HG03442 (cell line): ENCODE results near the gene ATP9B.
"Not testable (repeated sequence)": the region's sequence is repeated elsewhere in the genome, so short reads cannot be mapped to it uniquely, and the experiment has no call there.

ENCODE experiments used
- ATAC-seq: cut with Tn5 transposase; IDR thresholded peaks from one replicate; pipeline ENCODE4 v1.9.1; 2021; ENCODE audit warnings: mild to moderate bottlenecking, moderate library complexity; ENCODE audit not compliant: unreplicated experiment

ATP9B gene

DNA sequence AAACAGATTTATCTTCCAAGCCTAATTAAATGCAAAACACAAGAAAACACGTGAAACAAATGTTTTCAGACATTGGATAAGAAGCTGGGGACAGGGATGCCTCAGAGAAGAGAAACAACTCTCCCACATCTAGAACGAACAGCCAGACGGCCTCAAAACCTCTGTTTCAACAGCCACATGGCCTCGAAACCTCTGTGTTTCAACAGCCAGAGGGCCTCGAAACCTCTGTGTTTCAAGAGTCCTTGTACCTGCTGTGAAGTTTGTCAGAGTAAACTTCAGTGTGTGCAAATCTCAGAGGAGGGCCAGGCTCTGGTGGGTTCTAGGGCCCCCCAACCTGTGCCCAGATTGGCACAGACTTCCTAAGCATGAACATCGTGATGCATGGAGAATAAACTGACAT lies 283.2 kb downstream of the ATP9B start:
- no peak for ATAC-seq

DNA sequence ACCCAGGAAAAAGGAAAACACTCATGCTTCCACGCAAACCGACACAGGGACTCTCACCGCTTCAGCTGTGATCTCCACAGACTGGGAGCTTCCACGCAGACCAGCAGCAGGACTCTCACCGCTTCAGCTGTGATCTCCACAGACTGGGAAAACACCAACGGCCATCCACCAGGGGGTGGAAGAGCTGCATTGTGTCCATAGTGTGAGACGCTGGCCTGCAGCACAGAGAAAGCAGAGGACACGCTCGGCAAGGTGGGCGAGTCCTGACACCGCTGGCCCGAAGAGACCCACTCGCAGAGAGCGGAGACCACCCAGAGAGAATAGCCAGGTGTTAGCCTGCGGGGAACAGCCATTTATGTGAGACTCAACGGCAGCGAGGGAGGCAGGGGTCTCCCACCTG lies 284.1 kb downstream of the ATP9B start:
- no peak for ATAC-seq

DNA sequence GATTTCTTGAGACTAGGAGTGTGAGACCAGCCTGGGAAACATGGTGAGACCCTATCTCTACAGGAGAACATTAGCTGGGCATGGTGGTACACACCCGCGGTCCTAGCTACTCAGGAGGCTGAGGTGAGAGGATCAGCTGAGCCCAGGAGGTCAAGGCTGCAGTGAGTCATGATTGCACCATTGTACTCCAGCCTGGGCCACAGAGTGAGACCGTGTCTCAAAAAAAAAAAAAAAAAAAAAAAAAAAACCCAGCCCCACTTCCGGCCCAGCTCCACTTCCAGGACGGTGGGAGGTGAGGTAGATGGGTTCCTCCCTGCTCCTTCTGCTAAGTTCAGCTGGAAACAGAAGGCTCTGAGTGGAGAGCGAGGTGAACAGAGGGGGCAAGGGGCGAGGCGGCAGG lies 285.2 kb downstream of the ATP9B start:
- ATAC-seq = no peak

DNA sequence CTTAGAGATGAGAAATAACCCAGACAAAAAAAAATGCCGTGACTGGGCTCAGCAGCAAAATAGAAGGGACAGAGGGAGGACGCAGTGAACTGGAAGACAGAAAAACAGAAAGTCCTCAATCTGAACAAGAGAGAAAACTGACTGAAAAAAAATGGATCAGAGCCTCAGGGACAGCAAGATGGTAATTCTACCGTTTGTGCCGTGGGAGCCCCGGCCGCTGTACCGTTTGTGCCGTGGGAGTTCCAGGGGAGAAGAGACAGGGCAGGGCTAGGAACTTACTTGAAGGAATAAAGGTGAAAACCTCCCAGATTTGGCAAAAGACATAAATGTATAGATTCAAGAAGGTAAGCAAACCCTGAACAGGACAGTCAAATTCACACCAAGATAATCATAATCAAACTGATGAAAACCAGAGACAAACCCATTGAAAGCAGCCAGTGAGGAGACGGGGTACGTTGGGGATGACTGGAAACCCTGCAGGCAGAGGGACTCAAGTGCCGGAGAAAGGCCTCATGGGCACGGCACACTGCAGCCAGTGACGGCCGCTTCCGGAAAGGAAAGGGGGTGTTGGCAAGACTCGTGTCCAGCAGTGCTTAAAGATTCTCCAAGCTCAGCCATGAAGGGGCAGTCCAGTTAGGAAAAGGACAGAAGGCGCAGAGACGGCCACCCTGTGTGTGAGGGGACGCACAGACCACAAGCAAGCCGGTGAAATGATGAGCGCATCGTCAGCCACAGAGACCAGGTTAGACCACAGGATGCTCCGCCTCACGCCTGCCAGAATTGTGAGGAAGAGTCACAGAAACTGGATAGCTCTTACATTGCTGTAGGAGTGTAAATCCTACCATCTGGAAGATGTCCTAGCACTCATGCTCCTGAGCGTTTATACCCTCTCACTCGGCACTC lies 286.5 kb downstream of the ATP9B start:
- ATAC-seq = peak; percentile 34

DNA sequence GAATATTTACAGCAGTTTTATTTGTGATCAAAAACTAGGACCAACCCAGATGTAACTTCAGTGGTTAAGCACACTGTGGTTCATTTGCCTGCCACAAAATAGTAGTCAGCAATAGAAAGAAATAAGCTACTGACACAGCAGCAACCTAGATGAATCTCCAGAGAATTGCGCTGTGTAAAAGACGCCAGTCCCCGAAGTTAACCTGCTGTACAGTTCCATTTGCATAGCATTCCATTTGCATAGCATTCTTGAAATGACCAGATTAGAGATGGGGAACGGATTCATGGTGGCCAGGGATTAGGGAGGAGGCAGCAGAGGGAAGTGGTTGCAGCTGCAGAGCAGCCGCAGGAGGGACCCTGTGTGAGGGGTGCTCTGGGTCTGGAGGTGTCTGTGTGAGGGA lies 287.2 kb downstream of the ATP9B start:
- peak; percentile 87 for ATAC-seq

DNA sequence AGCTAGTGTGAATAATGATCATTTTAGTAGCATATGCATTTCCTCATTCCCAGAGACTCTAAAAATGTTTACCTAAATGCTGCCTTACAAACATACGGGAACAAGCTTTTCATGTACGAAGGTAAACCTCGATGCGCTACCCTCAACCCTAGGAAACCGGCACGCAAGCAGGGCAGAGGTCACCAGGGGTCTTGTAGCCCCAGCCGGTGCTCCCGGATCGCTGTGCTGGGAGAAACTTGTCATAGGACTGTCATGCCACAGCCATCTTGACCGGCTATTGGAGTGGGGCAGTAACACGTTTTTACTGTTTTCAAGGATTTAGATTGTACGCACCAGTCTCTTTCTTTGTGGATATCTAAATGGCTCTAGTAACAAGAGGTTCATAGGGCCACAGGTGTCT lies 291.7 kb downstream of the ATP9B start:
- no peak for ATAC-seq

DNA sequence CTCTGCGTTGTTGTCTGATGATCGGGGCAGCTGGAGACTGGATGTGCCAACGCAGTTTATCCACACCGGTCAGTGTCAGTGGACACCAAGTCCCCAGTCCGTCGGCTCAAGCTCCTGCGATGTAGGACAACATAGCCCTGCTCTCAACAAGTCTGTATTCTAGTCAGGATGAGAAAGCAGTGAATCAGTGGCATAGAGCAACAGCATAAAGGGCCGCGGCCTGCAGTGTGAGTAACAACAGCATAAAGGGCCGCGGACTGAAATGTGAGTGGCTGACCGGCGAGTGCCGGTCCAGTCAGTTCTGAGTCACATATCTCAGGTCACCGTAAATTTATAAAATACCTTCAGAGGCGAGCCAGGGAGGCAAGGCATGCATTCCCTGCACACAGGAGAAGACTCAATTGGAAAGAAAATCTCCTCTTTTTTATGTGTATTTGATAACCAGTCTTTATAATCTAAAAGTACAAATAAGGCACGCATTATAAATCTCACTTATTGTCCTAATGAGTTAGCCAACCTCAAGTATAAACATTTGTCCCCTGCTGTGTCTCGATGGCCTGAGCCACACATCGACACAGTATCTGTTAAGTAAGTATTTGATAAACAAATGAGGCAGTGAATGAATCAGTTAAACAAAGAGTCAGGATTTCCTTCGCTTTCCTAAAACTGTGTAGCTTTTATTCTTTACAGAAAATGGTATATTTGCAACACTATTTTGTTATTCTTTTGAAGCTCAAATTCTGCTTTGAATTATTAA lies 292.8 kb downstream of the ATP9B start:
- no peak for ATAC-seq

DNA sequence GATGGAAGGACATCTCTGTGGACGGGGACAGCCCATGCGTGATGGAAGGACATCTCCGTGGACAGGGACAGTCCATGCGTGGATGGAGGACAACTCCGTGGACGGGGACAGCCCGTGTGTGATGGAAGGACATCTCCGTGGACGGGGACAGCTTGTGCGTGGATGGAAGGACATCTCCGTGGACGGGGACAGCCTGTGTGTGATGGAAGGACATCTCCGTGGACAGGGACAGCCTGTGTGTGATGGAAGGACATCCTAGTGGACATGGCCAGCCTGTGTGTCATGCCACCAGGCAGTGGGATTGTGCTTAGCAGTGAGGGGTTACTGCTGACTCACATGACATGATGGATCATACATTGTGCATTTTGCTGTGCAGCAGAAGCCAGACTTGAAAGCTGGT lies 296.5 kb downstream of the ATP9B start:
- ATAC-seq = no peak

DNA sequence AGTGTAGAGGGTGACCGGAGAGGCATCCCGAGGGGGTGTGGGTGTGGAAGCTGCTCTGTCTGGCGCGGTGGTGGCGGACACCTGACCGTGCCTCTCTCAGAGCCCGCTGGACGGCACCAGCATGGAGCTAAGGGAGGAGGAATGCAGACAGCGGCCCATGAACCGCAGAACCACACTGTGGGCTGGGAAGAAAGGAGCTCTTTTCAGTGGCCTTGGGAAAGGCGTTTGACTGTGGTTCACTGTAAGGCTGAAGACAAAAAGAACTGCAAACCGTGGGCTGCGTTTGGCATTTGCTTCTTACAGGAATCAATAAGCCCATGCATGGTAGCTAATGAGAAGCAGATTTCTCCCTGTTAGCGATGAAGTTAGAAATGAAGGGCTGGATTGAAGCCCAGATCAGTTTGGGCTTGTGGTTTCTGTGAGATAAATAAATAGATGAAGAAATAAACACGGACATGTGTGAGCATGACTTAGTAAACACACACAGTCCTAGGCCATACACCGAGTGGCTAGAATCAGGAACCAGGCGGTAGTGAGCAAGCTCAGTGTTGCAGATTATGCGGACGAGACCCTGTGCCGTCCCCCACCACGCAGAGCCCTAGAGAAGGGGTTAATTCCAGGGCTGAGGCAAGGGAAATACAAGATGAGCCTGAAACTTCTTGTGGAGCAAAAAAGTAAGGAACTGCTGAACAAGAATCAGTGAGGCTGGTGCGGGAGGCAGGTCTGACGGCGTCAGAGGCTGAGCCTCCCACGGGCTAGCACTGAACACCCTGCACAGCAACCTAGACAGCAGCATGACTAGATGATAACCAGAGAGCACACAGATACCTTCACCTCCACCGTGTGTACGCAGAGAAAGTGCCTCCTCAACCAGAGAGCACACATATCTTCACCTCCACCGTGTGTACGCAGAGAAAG lies 297.2 kb downstream of the ATP9B start:
- no peak for ATAC-seq

DNA sequence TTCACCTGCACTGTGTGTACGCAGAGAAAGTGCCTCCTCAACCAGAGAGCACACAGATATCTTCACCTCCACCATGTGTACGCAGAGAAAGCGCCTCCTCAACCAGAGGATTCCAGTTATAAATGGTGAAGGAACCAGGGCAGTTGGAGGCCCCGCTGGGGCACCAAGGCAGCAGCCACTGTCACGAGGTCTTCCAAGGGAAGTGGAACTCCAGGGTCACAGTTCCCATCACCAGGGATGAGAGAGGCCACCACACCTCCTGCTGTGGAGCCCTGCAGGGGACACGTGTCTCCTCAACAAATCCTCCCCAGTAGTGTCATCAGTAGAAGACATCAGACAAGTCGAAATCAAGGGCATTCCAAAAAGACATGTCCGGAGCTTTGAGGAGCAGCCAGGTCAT lies 298.3 kb downstream of the ATP9B start:
- no peak for ATAC-seq

DNA sequence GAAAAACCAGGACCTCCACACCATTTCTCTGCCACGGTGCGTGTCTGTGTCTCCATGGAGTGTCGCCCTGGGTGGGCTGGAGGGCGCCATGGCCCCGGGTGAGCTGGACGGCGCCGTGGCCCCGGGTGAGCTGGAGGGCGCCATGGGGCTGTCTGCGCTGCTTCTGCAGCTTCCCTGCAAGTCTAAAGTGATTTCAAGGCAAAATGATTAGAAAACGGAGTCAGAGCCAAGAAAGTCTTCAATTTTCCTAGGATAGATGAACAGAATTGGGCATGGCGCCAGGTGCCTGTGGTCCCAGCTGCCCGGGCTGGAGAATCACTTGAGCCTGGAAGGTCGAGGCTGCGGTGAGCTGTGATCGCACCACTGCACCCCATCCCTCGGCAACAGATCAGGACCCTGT lies 298.8 kb downstream of the ATP9B start:
- no peak for ATAC-seq

DNA sequence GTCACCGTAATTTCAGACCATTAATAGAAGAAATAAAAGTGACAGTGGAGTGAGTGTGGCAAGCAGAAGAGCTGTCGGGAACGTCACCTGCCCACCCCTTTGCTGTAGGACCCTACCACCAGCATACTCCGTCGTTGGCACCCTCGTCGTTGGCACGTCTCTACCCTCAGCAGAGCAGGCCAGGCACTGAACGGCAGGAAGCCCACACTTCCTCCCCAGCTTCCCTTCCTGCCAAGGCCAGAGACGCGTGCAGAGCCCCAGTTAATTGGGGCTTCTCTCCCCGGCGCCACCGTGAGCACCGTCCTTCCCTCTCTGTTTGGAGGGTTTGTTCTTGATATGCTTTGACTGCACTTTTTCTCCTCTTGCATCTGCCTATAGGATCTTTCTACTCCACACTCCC lies 299.5 kb downstream of the ATP9B start:
- no peak for ATAC-seq

DNA sequence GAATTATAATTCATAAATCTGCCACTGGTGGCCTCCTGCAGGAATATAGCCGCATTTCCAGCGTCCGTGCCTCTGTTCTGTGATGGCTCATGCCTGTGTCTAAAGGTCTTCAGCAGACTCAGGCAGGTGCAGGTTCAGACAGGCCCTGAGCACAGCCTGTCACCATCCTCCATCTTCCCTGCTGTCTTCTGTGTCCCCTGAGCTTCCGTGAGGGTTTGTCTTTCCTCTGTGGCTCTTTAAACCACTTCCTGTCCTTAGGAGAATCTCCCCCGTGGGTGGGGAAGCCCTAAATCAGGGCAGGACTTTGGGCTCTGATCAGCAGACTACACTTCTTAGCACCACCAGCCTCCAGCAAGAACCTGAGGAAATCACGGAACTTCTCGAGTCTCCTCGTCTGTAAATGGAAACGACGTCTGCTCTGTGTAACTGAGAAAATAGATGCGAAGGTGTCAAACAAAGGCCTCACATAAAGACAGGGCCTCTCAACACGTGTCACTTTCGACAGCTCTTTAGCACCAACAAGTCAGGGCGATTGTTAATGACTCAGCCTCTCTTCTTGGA lies 302.4 kb downstream of the ATP9B start:
- ATAC-seq = peak; percentile 46

DNA sequence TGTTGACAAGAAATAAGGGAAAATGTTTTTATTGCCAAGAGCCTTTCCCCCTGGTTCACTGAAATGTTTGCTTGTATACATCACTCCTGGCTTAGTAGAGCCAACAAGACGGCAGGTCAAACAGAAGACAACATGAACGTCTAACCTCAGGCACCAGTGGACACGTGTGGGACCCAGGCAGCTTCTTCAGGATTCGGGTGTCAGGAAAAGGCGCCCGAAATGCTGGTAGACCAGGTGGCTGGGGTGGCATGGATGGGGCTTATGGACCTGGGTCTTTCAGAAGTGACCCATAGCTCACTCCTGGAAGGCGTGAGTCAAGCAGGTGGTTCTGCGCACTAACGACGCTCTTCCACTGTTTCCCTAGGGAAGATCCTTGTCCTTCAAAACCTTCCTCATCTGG lies 303.3 kb downstream of the ATP9B start:
- no peak for ATAC-seq

DNA sequence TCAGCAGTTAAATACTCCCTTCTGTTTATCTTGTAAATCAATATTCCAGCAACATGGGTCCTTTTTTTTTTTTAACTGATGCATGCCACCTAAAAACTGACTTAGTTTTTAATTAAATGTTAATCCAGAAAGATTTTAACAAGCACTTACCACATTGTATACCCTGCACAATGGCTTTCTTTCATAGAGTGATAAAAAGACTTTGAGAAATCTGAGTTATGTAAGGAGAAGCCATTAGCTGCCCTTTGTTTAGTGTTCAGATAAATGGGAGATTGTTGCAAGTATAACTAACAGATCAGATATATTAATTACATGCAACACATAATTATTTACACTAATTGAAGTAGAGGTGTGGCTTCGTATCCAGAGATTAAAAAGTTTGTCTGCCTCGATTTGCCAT lies 303.8 kb downstream of the ATP9B start:
- no peak for ATAC-seq

DNA sequence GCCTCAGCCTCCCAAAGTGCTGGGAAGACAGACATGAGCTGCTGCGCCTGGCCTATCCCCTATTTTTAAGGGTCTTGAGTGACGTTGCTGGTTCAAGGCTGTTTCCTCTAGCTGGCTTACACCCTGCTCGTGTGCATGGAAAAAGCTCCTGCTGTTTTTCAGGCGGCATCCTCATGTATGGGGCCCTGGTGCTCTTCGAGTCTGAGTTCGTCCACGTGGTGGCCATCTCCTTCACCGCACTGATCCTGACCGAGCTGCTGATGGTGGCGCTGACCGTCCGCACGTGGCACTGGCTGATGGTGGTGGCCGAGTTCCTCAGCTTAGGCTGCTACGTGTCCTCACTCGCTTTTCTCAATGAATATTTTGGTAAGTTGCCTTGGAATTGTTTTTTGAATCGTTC lies 304.5 kb downstream of the ATP9B start:
- no peak for ATAC-seq

DNA sequence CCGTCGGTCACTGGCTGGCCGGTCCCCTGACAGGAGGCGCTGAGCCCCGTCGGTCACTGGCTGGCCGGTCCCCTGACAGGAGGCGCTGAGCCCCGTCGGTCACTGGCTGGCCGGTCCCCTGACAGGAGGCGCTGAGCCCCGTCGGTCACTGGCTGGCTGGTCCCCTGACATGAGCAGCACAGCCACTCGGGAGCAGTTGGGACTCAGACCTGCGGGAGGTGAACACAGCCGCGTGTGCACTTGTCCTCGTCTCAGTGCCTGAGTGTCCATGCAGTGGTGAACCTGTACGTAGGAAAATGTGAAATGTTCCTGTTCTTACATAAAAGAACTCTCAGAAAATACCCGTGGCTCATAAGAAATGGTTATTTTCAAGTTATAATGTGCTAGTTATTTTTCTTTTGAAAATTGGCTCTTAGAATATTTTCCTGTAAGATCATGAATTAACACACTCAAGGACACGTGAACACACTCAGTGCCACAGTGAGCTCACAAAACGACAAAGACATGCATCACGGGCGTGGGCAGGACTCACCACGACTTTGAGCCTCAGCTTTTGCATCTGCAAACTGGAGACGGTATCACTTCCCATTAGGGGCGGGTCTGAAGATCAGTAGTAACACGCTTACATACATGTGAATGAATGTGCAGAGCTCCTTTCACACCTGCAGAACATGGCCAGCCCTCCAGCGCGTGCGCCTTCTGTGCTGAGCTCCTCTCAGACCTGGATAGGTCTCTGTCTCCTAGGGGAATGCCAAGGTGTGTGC lies 305.4 kb downstream of the ATP9B start:
- ATAC-seq = peak; percentile 85

DNA sequence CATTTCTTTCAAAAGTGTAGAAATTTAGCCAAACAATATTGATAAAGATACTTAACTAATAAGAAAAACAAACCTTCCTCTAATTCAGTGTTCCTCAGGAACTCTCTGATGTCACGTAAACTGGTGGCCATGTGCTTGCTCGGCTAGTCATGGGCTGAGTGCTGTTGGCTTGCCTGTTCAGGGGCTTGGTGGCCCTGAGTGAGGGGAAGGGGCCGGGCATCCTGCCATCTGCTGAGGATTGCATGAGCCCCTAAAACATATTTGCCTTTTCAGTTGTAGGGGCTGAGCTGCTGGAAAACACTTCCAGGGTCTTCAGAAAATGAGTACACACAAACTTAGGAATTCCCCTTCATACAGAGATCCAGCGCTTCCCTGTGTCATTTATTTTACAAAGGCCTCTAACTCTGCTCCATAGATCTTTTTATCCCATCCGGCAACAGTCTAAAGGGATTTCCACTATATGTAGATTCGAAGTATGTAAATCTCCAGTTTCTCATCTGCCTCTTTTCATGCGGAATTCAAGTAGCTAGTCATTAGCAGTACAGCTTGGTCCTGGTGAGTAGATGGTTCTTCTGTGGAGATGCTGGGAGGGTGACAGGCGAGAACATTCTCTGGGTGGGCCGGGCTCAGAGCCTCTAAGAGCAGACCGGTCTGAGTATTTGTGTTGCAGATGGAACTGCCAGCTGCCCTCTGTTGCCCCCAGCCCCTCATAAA lies 306.4 kb downstream of the ATP9B start:
- no peak for ATAC-seq

DNA sequence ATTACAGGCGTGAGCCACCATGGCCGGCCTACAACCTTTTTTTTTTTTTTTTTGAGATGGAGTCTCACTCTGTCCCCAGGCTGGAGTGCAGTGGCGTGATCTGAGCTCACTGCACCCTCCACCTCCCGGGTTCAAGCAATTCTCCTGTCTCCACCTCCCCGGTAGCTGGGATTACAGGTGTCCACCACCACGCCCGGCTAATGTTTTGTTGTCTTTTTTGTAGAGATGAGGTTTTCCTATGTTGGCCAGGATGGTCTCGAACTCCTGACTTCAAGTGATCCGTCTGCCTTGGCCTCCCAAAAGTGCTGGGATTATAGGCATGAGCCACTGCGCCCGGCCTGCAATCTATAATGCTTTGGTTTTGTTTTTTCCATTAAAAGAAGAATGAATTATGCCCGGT lies 307.5 kb downstream of the ATP9B start:
- ATAC-seq = not testable (repeated sequence)
